GM10266 (cell line): ENCODE measurements around the gene NEDD8.

Source experiments
- DNase-seq: peaks from one replicate; pipeline ENCODE4 v3.0.0; 2012; ENCODE audit errors: extremely low spot score
- CTCF ChIP-seq: IDR thresholded peaks from 2 replicates; pipeline ENCODE4 v1.5.1; 2012; ENCODE audit warnings: mild to moderate bottlenecking, low read depth; ENCODE audit not compliant: control insufficient read depth, insufficient read depth; ENCODE audit errors: missing control alignments

NEDD8 gene

GRCh38 chr14:24171422-24172260 is 60.5 kb downstream of the NEDD8 start, which contains the start of gene REC8:
Gene REC8, plus strand, starts transcription at chr14:24172080. Its CDS starts 473 bp downstream, at chr14:24172553.
- peak; percentile 94 for DNase-seq
- no peak for TF ChIP-seq CTCF

GRCh38 chr14:24167469-24168114 is 64.6 kb downstream of the NEDD8 start:
- TF ChIP-seq CTCF: no peak

More at GRCh38 chr14:24167469-24168114, 64.6 kb downstream of the NEDD8 start:
- no peak for DNase-seq
